Left lobe of liver (tissue), 2 donors: ENCODE data around the gene SNHG17. TPM values are rescaled to one million over a fixed set of nuclear protein-coding genes. Genes with fewer than 3 reads are reported as not detected.
"Not testable (repeated sequence)": the region's sequence is repeated elsewhere in the genome, so short reads cannot be mapped to it uniquely, and the experiment has no call there.

Experiments used
- ATAC-seq: fragments of 200-7000 bp; cut with Tn5 transposase; one replicate; pipeline ENCODE4 v1.9.1; 2020; ENCODE audit warnings: mild to moderate bottlenecking, moderate library complexity
- DNase-seq: peaks from one replicate; pipeline ENCODE4 v3.0.0-alpha.2; 2020; ENCODE audit warnings: low spot score
- total RNA-seq: library from RNA; stranded (reverse); gene quantifications from one replicate; pipeline ENCODE4 v1.2.1, GENCODE V29; 2021
- donor health status: DM: no; HTN: no; CAD: no; lungs with moderate emphysema.
- donor health status: DM: no; HTN: yes; CAD: no.

SNHG17 gene
- total RNA-seq, 1 donor from 2014 or later = 8.4 TPM

GRCh38 chr20:38447931-38448675 lies 13.0 kb upstream of the SNHG17 start:
- peak; percentile 65 for ATAC-seq
- DNase-seq = peak; percentile 53

GRCh38 chr20:38447251-38447661 lies 12.1 kb upstream of the SNHG17 start:
- no peak for DNase-seq
- peak; percentile 3 for ATAC-seq

- ATAC-seq (peak; percentile 93), DNase-seq (peak; percentile 92)
Measured at GRCh38 chr20:38446441-38447209, 11.5 kb upstream of the SNHG17 start.

- DNase-seq = no peak
- no peak for ATAC-seq
Measured at GRCh38 chr20:38445901-38446425, 10.8 kb upstream of the SNHG17 start.

GRCh38 chr20:38445381-38445796 lies 10.3 kb upstream of the SNHG17 start:
- no peak for ATAC-seq
- DNase-seq = no peak

GRCh38 chr20:38441916-38442315 lies 6.8 kb upstream of the SNHG17 start:
- DNase-seq (no peak), ATAC-seq (no peak)

GRCh38 chr20:38441110-38441509 lies 6.0 kb upstream of the SNHG17 start:
- not testable (repeated sequence) for DNase-seq, ATAC-seq

GRCh38 chr20:38437796-38438195 lies 2.7 kb upstream of the SNHG17 start:
- DNase-seq = no peak
- no peak for ATAC-seq

GRCh38 chr20:38435555-38435939 lies 419 bp upstream of the SNHG17 start:
- no peak for DNase-seq
- no peak for ATAC-seq

- DNase-seq (no peak), ATAC-seq (peak; percentile 27)
Measured at GRCh38 chr20:38434301-38434741, 807 bp downstream of the SNHG17 start.

- ATAC-seq = no peak
Measured at GRCh38 chr20:38433304-38433972, 1.7 kb downstream of the SNHG17 start.

GRCh38 chr20:38432870-38433269 lies 2.3 kb downstream of the SNHG17 start:
- not testable (repeated sequence) for DNase-seq, ATAC-seq

More at GRCh38 chr20:38433304-38433972, 1.7 kb downstream of the SNHG17 start:
- DNase-seq = no peak

GRCh38 chr20:38432292-38432691 lies 2.8 kb downstream of the SNHG17 start:
- DNase-seq (no peak), ATAC-seq (no peak)

- ATAC-seq (no peak), DNase-seq (no peak)
Measured at GRCh38 chr20:38430679-38431325, 4.3 kb downstream of the SNHG17 start.

- ATAC-seq (no peak), DNase-seq (no peak)
Measured at GRCh38 chr20:38429301-38429700, 5.8 kb downstream of the SNHG17 start.

- no peak for DNase-seq
- no peak for ATAC-seq
Measured at GRCh38 chr20:38428800-38429199, 6.3 kb downstream of the SNHG17 start.

- ATAC-seq (peak; percentile 48), DNase-seq (no peak)
Measured at GRCh38 chr20:38427655-38428023, 7.5 kb downstream of the SNHG17 start.

GRCh38 chr20:38426006-38426897 lies 8.9 kb downstream of the SNHG17 start:
- DNase-seq = no peak

GRCh38 chr20:38424401-38424800 lies 10.7 kb downstream of the SNHG17 start:
- DNase-seq (no peak), ATAC-seq (no peak)

More at GRCh38 chr20:38426006-38426897, 8.9 kb downstream of the SNHG17 start:
- ATAC-seq = no peak

- no peak for ATAC-seq
- DNase-seq = no peak
Measured at GRCh38 chr20:38423541-38423940, 11.6 kb downstream of the SNHG17 start.
